GM19324 (cell line): ENCODE data around the gene BZW1.

Experiments used
- ATAC-seq: cut with Tn5 transposase; IDR thresholded peaks from one replicate; pipeline ENCODE4 v1.9.1; 2021; ENCODE audit warnings: mild to moderate bottlenecking, moderate library complexity; ENCODE audit not compliant: unreplicated experiment, low FRiP score

The BZW1 gene

DNA sequence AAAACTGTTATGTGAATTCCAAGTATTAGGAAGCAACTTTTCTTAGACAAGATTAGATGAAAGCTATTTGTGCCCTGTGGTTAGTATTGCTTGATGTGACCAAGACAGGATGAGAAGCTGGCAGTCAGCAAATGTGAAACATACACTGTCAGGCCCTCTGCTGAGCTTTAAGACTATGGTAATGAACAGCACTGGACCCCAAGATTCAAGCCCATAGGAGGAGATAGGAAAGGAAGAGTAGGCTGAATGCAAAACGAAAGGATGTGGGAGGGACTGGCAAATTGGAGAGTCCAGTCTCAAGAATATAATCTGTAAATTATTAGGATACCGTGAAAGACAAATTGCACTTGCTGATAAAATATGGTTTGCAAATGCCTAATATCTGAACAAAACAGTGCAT, 16.4 kb downstream of the BZW1 start:
- ATAC-seq: no peak

DNA sequence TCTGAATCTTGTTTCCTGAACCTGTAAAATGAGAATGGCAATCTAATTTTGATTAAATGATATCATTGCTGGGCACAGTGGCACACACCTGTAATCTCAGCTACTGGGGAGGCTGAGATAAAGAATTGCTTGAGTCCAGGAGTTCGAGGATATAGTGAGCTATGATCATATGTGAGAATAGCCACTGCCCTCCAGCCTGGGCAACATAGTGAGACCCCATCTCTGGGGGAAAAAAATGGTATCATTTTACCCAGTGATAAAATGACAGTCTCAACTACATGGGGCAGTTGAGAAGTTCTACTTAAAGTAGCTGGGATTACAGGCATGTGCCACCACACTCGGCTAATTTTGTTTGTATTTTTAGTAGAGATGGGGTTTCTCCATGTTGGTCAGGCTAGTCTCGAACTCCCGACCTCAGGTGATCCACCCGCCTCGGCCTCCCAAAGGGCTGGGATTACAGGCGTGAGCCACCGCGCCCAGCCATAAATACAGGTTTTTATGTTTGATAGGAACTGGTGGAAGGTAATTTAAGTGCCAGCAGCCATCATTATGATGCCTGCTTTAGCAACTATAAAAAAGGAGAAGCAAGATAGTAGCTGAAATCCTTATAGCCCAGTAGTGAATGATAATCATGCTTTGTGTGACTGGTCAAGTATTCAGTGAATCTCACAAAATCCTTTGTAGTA, 17.0 kb downstream of the BZW1 start:
- no peak for ATAC-seq

DNA sequence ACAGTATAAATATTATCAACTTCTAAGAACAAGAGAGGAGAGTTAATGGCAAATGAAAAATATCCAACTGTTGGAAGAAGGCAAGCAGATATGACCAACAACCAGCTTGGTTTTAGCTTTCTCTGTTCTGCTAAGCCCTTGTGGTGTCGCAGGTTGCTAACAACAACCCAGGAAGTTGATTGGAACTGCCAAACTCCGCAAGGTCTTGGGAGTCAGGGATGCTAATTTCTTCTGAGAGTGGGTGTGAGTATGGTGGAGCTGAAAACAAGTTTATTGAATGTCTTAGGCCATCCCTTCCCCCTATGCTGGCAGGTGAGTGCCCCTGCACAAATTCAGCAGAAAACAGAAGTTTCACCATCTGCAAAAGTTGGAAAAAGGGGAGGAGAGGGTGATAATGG, 17.5 kb downstream of the BZW1 start:
- no peak for ATAC-seq

DNA sequence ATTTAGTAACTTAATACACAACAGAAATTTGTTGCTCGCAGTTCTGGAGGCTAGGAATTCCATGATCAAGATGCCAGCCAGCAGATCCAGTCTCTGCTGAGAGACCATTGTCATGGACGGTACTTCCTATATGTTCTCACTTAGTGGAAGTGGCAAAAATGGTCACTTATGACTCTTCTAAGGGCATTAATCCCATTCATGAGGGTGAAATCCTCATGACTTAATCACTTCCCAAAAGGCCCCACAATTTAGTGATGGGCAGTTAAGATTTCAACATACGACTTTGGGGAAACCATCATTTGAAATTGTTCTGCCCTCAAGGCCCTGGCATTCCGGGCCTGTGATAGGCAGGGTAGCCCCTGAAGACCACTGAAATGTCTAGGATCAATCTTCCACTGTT, 23.0 kb downstream of the BZW1 start:
- ATAC-seq: no peak

DNA sequence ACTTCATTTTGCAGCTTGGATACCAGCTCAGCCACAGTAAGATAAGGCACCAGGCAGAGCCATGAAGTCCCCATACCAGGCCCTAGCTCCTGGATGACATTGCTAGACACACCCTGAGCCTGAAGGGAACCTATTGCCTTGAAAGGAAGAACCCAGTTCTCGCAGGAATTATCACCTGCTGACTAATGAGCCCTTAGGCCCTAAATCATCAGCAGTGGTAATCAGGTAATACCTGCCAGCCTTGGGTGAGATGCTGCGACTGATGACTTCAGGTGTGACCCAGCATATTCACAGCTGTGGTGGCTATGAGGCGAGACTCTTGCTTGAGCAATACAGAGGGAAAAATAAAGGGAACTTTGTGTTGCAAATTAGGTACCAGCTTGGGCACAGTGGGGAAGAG, 27.8 kb downstream of the BZW1 start:
- ATAC-seq: no peak

DNA sequence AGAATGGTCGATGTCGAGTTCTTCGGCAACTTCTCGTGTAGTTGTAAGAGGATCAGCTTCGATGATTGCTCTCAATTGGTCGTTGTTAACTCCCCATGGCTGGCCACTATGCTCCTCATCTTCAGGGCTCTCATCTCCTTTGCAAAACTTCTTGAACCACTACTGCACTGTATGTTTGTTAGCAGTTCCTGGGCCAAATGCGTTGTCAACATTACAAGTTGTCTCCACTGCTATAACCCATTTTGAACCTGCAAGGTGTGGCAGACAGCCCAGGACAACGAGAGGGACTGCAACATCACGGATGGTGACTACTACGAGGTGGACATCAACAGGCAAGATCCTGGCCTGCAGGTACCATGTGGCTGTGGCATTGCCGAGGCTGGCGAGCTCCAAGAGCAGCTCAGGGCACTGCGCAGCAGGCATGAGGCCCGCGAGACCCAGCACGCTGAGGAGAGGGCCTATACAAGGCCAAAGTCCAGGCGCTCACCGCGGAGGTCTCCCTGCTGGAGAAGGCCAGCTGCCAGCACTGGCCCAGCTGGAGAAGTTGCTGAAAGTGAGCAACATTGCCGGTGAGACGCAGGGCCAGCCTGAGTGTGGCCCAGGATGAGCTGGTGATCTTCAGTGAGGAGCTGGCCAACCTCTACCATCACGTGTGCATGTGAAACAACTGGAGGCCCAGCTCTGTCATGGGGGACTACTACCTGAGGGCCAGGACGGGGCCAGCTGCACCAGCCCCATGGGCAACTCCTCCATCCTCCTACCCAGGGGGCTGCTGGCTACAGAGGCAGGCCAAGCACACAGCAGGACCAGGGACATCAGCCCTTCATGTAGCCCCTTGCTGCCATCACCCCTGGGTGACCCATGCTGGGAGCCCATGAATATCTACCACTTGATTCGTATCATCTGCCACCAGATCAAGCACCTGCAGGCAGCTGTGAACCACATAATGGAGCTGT, 32.6 kb downstream of the BZW1 start:
- no peak for ATAC-seq

DNA sequence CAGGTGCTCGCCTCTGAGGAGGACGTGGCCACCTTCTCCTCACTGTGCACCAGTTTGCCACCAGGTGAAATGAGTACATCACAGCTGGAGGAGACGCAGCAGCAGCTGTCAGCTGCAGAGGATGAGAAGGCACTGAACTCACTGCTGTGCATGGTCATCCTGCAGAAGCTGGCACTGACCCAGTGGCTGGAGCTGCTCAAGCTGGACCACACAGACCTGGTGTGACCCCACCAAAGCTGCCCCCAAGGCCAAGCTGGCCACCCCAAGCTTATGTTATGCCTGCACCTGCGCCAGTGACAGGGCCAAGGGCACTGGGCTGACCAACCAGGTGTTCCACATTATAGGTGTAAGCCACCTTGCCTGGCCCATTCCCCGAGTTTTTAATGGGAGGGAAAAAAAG, 33.5 kb downstream of the BZW1 start:
- ATAC-seq: no peak

DNA sequence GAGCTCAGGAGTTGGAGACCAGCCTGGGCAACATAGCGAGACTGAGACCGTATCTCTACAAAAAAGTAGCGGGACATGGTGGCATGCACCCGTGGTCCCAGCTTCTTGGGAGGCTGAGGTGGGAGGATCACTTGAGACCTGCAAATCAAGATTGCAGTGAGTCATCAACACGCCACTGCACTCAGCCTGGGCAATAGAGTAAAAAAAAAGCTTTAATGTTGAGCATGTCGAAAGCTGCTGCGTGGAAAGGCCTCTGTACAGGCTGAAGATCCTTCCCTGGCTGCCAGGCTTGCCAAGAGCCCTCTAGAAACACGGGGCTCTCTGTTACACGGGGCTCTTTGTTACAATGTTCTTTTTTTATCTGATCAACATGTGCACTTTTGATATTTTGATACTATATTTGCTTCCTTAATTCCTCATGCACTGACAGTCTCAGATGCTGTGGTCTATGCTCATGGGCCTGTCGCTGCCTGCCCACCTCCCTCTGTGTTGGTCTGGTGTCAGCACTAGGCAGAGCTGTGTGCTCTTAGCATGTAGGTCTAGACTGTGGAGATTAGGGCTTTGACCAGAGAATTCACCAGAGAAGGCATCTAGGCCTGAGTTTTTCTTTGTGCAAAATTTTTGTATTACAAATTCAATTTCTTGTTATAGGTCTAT, 34.1 kb downstream of the BZW1 start:
- no peak for ATAC-seq

DNA sequence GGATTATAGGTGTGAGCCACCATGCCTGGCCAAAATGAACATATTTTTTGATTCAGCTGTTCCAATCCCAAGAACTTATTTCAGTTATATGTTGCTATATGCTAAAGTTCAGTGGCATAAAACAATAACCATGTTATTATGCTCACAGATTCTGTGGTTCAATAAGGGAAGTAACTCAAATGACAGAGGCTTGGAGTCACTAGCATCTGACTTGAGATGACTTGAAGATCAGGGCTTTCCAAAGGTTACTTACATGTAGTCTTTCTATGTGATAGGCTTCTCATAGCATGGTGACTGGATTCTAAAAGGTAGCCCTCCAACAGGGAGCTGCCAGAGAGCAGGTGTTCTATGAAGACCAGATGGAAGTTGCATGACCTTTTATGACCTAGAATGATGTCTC, 35.6 kb downstream of the BZW1 start:
- no peak for ATAC-seq

DNA sequence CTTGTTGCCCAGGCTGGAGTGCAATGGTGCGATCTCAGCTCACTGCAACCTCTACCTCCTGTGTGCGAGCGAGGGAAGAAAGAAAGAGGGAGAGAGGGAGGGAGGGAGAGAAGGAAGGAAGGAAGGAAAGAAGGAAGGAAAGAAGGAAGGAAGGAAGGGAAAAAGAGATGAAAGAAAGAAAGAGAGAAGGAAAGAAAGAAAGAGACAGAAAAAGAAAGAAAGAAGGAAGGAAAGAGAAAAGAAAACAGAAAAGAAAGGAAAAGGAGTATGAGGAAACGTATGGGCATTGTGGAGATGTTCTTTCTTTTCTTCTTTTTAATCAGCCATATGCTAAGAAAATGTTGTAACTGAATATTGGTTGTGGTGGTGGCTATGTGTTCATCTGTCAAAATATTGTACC, 36.2 kb downstream of the BZW1 start:
- ATAC-seq: no peak

DNA sequence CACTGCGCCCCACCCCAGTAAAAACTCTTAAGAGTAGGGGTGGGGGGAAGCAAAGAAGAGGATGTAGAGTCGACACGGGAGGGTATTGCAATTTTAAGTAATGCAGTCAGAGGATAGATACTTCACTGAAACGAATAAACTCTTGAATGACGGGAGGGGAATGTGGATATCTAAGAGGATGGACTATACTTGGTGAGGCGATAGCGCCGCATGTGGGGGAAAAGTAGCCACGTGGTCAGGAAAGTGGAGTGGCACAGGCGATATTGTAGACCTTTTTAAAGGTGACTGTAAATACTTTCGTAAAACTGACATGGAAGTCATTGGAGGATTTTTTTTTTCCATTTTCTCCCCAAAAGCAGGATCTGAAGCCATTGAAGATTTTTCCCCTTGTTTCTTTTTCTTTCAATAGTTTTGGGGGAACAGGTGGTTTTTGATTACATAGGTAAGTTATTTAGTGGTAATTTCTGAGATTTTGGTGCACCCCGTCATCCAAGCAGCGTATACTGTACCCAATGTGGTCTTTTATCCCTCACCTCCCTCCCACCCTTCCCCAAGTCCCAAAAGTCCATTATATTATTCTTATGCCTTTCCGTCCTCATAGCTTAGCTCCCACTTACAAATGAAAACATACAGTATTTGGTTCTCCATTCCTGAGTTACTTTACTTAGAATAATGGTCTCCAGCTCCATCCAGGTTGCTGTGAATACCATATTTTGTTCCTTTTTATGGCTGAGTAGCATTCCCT, 39.0 kb downstream of the BZW1 start:
- ATAC-seq: no peak

DNA sequence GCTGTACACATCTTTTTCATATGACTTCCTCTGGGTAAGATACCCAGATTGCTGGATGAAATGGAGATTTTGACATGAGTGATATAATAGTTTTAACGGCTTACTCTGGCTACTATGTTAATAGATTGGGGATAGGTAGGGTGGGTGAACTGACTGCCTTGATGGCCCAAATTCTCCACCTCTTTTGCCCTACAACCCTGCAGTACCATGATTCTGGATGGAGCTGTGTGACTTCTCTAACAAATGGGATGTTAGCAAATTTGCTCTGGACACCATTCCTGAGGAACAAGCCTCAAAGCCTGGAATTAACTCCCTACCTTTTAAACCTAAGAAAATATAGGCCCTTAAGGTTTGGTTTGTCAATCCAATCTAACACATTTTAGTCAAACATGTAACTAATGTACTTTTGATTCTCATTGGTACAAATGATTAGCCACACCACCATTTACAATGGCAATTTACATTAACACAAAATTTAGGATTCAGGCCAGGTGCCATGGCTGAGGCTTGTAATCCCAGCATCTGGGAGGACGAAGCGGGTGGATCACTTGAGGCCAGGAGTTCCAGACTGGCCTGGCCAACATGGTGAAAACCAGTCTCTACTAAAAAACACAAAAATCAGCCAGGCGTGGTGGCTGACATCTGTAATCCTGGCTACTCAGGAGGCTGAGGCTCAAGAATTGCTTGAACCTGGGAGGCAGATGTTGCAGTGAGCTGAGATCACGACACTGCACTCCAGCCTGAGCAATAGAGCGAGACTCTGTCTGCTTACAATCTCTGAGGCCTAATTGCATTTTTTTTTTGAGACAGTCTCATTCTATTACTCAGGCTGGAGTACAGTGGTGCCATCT, 39.9 kb downstream of the BZW1 start:
- no peak for ATAC-seq

DNA sequence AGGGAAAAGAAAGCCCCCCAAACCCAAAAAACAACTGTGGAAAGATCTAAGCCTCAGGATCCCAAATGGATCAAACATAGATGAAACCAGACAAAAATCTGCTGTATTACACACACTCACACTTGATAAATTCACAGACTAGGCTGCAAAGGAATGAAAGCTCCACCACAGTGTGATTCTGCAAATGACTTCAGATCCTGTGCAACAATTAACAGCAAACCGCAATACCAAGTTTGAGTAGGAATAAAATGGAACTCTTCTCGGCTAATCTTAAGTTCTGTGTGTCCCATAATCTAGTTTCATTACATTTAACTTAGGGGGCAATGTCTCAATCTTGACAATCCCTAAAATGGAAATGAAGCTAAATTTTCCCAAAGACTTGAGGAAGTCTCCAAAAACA, 40.9 kb downstream of the BZW1 start:
- ATAC-seq: no peak

DNA sequence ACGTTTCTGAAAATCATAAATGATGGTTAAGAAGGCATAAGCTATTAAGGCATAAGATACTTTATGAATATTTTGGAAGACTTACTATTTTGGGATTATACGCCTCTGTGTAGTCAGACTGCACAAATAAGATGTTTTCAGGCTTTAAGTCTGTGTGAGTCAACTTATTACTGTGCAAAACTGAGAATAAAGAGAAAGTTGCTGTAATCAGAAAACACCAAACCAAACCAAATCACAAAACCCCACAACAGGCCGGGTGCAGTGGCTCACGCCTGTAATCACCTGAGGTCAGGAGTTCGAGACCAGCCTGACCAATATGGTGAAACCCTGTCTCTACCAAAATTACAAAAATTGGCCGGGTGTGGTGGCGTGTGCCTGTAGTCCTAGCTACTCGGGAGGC, 45.1 kb downstream of the BZW1 start:
- no peak for ATAC-seq

DNA sequence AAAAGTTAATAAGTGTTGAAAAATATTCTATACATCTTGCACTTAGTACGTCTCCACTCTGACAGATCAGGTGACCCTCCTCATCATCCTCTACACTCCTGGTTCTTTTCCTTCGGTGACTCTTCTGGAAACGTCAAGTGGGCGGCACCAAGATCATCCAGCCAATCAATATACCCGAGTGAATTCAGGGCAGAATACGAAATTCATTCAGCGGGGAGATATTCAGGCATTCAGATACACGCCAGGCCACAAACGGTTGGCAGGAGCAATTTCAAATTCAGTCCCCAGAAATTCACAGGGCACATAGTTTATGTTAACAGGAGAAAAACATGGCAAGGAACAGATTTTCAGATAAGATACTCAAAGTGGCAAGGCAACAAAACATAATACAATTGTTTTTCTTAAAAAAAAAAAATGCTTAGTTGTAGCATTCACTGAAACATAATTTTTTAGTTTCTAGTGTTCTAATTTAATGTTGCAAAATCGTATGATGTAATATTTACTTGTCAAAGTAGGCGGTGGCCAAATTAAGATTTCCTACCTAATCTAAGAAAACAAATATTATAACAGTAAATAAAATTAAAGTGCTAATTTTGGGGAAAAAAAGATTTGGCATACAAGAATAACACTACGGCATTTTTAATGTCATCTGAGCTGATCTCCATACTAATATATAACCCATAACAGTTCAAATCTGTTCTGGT, 48.5 kb downstream of the BZW1 start:
- no peak for ATAC-seq

DNA sequence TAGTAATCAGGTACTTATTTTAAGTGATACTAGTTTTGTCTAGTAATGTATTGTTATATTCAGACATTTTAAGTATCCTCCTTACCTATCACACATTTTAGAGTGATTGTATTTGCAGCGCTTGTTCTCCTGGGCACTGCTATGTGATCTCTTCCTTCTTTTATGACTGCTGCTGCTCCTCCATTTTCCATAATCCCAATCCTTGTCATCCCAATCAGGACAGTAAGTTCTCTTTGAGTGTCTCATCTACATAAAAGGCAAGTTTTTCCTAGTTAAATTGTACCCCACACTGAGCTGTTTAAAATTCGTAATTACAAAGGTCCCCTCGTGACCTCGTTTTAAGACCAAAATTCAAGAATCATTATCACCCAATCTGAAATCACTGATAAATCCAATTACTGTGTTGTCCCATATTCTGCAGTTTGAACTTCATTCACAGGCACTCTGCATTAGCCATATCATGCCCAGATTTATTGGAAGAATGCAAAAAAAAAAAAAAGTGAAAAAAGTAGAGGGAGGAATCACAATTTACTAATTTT, 50.0 kb downstream of the BZW1 start:
- ATAC-seq: no peak

DNA sequence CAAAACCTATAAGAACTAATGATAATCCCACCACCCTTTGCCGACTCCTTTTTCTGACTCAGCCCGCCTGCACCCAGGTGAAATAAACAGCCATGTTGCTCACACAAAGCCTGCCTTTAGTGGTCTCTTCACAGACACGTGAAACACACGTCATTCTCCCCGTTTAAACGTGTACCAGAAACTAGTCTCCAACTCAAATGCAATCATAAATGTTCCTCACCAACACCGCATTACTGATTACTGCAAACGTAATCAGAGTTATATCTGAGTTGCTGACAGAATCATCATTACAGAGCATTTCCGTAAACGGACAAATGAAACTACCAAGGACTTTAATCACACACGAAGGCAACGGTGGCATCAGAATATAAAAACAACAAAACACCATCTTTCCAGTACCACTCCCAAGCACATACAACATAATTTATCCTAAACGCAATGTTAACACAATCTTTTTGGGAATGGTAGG, 50.9 kb downstream of the BZW1 start:
- ATAC-seq: no peak

DNA sequence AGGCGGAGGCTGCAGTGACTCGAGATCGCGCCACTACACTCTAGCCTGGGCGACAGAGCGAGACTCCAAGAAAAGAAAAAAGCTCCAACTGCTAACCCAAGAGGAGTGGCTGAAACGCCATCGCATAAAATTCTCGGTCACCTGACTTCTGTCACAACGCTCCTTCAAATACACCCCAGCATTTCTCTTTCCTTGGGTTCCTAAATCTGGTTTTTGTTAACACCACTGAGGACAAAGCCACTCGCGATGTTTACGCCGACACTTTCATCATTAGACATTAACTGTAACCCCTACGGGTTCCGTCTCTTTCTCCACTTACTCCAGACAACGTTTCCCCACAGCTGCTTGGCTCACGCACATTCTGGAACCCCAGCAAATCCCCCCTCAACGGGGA, 52.1 kb downstream of the BZW1 start:
- ATAC-seq: no peak
